Endothelial cell of umbilical vein (primary cell): ENCODE measurements around the gene FOXL1.

Experiments
- CTCF ChIP-seq, 2 donors: IDR thresholded peaks; 1 replicate in 1 of 2; 2 replicates in 1 of 2; pipeline ENCODE4 v1.5.1; 2011; ENCODE audit warnings: low read length in 2 of 2, mild to moderate bottlenecking in 2 of 2, moderate library complexity in 2 of 2, control low read depth in 1 of 2, inconsistent platforms in 1 of 2, low read depth in 1 of 2; ENCODE audit not compliant: insufficient read depth in 1 of 2; ENCODE audit errors: extremely low read depth in 1 of 2
- EZH2 ChIP-seq: IDR thresholded peaks from 2 replicates; pipeline ENCODE4 v1.6.1; 2012; ENCODE audit warnings: borderline replicate concordance, low read depth, mild to moderate bottlenecking, moderate library complexity, low read length, inconsistent platforms; ENCODE audit not compliant: severe bottlenecking
- JUN ChIP-seq: IDR thresholded peaks from 2 replicates; pipeline ENCODE4 v1.6.1; 2011; ENCODE audit warnings: borderline replicate concordance, low read depth; ENCODE audit not compliant: insufficient read length, insufficient read depth
- POLR2A ChIP-seq: IDR thresholded peaks from 2 replicates; pipeline ENCODE4 v1.6.1; 2012; ENCODE audit warnings: low read depth, mild to moderate bottlenecking, control low read depth, low read length
- POLR2AphosphoS5 ChIP-seq: IDR thresholded peaks from 2 replicates; pipeline ENCODE4 v1.6.1; 2012; ENCODE audit warnings: low read depth, mild to moderate bottlenecking, control low read depth, low read length, moderate library complexity; ENCODE audit not compliant: insufficient read depth

DNA sequence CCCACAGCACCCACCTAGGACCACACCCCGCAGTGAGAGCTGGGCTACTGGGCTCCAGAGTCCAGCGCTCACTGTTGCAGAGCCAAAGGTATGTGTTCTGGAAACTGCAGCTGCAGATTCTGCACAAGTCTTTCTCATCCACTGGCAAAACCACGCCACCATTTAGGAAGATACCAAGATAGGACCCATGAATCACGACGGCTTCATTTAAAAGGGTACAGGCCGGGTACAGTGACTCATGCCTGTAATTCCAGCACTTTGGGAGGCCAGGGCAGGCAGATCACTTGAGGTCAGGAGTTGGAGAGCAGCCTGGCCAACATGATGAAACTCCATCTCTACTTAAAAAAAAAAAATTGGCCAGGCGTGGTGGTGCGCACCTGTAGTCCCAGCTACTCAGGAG, 49.2 kb upstream of the FOXL1 start:
- TF ChIP-seq POLR2A (no peak), CTCF (IDR thresholded peaks at IDR 0.05; ENCODE audit: extremely low read depth in 1 of 2, insufficient read depth in 1 of 2, low read depth in 1 of 2, low read length in 2 of 2) (no peak), JUN (no peak), POLR2AphosphoS5 (no peak), EZH2 (no peak)
